NCI-H510A treated with DMSO at 0.1 percent for 48 hours (cell line): Measurements from ENCODE around the gene STIM1.
"Not testable (repeated sequence)": the region's sequence is repeated elsewhere in the genome, so short reads cannot be mapped to it uniquely, and the experiment has no call there.

Experiments
- DNase-seq: peaks from one replicate; lab custom pipeline; 2025; lab: John Stamatoyannopoulos, UW

STIM1 gene

DNA sequence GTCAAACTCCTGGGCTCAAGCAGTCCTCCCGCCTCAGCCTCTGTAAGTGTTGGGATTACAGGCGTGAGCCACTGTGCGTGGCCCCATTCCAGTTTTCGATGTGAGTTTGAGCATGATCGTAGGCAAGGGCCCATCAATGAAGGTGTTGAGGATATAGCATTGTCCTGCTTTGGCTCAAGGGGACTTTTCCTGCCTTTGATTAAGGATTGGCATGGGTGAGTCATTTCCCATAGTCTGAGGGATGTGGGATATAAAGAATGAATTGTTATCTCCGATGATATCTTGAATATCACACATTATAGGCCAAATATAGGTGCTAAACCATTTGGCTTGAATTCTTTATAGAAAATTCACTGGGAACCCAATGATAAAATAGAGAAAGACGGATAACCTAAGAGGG is 30.4 kb downstream of the STIM1 start:
- no peak for DNase-seq

DNA sequence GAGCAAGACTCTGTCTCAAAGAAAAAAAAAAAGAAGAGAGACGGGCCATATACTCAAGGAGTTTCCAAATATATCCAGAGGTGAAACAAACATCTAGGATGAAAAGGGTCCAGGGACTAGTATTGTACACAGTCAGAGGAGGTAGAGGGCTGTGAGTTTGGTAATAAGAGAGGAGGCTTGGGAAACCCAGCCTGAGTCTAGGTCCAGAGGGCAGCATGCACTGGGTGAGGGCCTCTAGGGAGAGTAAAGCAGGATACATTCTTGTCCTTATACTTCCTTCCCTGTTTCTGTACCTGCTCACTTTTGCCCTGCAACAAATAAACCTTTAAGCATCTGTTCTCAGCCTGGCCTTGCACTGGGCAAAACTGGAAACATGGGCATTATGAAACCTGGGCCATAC is 31.5 kb downstream of the STIM1 start:
- DNase-seq: no peak

DNA sequence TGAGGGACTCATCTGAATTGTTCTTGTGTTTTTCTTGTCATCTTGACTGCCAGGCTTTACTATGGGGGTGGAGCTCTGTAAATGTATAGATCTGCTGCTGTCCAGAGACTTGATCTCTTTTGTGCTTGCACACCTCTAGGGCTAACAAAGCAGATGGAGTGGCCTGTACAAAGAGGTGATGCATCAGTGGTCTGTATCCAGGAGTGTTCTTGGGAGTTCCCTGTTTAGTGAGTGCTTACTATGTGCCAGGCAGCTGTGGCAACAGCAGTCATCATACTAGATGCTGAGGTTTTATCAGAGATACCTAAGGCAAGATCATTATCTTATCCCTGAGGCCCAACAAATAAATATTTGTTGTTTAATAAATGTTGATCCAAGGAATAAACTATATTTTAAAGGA is 33.4 kb downstream of the STIM1 start:
- no peak for DNase-seq

DNA sequence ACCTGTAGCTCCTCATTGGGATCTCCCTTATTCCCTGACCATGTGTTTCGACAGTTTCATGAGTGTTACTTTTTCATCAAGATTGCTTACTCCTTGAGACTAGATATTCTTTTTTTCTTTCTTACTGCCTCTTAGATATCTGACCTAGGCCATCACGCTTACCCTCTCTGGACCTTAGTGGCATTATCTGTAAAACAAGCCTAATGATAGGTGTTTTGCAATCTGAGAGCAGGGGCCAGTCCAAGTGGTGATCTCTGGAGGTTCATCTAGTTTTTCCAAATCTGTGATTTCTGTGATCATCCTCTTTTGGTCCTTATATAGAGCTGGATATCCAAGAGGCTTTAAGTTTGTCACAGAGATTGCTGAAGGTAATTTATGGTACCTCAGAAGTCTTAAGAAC is 34.5 kb downstream of the STIM1 start:
- DNase-seq: no peak

DNA sequence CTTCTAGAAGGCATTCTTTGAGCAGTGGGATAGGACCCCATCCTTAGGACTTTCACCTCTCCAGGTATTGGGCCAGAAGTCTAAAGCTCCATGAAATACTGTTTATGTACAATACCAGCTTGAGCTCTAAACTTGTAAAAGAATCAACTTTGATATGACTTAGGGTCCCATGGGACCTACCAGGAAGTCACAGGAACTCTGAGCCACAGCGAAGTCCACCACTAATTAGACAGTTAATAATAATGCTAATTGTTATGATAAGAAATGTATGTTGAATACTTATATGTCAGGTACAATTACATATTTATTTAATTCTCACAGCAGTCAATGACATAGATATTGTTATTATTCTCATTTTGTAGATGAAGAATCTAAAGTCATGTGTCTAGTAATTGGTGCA is 35.3 kb downstream of the STIM1 start:
- no peak for DNase-seq

DNA sequence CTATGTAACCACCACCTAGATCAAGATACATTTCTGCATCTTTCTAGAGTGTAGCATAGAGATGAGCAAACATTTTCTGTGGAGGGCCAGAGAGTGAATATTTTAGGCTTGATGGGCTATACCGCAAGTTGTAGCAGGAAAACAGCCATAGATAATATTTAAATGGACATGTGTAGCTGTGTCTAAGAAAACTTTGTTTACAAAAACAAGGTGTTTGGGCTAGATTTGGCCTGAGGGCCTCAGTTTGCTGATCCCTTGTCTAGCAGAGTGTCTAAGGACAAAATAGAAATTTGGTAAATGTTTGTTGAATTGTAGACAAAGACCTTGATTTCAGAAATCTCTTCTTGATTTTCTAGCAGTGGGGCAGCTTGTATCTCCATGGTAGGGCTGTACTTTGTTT is 36.3 kb downstream of the STIM1 start:
- DNase-seq: no peak

DNA sequence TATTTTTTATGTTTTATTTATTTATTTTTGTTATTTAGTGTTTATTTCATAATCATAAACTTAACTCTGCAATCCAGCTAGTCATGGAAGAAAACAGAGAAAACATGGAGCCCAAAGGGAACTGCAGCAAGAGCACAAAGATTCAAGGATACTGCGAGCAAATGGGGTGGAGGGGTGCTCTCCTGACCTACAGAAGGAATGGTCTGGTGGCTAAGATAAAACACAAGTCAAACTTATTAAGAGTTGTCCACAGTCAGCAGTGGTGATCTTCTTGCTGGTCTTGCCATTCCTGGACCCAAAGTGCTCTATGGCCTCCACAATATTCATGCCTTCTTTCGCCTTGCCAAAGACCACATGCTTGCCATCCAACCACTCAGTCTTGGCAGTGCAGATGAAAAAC is 36.7 kb downstream of the STIM1 start:
- DNase-seq: no peak

DNA sequence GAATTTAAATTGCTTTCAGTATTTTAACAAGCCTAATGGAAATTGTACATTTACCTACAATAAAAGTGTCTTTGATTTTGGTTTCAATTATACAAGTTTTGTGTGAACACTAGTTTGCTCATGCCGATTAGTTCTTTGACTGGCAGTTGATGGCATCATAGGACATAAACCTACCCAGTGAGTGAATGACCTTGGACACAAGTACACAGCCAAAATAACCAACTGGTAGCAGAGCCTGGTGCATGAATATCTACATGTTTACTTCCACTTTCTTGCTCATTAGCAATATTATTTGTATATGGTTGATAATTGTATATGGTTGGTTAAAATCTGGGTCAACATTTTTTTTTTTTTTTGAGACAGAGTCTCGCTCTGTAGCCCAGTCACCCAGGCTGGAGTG is 37.8 kb downstream of the STIM1 start:
- no peak for DNase-seq

DNA sequence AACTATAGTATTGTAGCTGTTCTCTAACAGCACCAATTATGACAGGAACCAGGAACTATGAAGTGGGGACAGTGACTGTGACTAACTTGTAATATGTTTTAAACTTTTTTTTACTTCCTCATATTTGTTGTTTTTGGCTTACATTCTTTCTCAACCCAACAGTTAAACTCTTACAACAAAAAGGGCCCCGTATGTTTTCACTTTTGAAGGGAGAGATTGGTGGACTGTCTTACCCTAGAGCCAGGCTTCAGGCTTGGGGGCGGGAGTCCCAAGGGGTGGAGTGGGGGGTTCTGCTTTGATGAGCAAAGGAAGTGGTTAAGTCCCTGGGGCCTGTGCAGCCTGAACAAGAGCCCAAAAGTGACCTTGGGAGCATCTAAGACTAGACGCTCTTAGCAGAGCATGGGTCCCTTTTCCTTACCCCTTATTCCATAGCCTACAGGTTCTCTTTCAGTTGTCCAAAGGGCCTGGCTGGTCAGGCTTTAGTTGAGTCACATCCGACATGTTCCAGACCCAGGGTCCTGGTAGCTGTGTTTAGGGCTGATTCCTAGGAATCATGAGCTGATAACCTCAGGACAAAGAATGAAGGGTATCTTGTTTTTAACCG is 38.8 kb downstream of the STIM1 start:
- no peak for DNase-seq

DNA sequence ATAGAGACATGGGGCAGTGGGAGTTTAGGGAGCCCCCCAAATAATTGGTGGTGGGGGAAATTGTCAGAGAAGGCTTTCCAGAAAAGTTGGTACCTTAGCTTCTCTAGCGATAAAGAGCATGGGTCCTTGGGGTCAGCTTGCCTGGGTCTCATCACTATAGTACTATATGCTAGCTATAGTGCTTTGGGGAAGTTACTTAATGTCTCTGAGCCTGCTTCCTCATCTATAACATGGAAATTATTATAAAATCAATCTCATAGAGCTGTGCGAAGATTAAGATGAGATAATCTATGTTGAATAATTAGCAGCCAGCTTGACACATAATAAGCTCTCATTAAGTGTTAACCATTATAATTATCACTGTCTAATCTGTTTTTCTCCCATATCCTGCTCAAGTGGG is 41.2 kb downstream of the STIM1 start:
- no peak for DNase-seq

DNA sequence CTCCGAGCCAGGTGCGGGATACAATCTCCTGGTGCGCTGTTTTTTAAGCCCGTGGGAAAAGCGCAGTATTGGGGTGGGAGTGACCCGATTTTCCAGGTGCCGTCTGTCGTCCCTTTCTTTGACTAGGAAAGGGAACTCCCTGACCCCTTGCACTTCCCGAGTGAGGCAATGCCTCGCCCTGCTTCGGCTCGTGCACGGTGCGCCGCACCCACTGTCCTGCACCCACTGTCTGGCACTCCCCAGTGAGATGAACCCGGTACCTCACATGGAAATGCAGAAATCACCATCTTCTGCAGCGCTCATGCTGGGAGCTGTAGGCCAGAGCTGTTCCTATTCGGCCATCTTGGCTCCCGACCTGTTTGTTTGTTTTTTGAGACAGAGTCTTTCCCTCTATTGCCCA is 44.8 kb downstream of the STIM1 start:
- DNase-seq: not testable (repeated sequence)

DNA sequence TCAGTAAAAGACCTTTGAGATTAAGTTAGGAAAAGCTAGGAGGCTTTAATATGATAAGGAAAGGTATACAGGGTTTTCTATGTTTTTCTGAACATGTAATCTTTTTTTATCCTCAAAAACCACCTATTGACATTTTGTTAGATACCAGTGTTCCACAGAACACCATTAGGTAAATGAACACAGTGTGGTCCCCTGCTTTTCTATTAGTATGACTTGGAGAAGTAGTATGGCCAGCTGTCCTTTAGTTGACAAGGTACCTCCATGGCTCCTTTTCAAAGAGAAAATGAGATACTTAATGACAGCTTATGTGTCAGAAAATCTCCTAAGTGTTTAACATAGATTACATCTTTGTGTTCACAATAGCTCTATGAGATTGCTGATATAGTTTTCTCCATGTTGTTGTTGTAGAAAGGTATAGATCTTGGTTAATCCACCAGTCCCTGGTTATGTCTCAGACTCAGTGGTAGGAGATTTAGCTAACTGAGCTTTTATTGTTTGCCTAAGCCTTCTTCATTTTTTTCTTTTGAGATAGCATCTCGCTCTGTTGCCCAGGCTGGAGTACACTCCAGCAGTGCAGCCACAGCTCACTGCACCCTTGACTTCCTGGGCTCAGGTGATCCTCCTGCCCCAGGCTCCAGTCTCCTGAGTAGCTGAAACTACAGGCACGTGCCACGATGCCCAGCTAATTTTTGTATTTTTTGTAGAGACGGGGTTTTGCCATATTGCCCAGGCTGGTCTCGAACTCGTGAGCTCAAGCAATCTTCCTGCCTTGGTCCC is 46.0 kb downstream of the STIM1 start:
- no peak for DNase-seq

DNA sequence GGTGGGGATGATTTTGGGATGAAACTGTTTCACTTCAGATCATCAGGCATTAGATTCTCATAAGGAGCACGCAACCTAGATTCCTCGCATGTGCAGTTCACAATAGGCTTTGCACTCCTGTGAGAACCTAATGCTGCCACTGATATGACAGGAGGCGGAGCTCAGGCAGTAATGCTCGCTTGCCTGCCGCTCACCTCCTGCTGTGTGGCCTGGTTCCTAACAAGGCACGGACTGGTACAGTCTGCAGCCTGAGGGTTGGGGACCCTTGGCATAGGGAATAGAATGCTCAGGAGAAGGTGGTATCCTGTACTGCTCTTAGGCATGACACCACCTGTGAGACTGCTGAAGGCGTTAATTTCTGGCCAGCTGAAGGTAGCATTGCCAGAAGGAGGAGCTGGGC is 47.0 kb downstream of the STIM1 start:
- DNase-seq: no peak

DNA sequence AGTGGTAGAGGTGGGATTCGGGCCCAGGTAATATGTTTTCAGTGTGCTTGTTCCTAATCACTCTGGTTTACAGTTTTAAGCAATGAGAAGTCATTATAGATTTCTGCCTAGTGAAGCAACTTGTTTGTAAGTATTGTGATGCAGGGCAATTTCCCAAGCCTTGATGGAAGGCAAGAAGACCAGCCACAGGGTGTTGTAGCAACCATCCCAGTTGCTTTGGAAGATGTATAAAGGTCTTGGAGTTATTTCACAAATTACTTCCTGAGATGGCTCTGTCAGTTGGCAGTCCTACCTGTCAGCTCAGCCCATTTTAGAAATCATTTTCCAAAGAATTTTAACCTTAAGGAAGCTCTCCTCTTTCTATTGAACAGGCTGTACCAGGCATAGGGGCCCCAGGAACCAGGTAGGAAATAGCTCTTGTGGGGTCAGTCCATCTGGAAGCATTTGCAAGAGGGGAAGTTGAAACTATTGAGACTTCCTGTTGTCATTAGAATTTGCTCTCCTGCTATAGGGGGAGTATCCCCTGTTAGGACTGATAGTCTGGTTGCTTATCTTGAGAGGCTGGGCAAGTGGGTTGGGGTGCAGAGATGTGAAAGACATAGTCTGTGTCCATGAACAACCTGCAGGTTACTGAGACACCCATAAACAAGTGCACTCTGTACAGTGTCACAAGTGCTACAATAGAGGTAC is 47.9 kb downstream of the STIM1 start:
- DNase-seq: no peak

DNA sequence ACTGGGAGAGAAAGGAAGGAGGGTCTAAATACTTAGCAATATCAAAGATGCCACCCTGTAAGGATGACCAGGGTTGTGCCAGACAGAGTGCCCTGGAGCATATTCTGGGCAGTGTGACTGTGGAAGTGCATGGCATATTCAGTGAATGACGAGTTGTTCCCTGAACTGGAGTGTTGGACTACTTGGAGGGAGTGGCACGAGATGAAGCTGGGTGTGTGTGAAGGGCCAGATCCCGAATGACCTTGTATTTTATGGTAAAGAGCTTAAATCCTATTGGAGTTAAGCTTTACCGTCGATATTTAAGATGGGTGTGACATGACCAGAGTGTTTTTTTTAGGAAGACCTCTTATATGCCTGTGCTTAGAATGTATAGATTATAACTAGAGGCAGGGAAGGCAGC is 48.8 kb downstream of the STIM1 start:
- no peak for DNase-seq

DNA sequence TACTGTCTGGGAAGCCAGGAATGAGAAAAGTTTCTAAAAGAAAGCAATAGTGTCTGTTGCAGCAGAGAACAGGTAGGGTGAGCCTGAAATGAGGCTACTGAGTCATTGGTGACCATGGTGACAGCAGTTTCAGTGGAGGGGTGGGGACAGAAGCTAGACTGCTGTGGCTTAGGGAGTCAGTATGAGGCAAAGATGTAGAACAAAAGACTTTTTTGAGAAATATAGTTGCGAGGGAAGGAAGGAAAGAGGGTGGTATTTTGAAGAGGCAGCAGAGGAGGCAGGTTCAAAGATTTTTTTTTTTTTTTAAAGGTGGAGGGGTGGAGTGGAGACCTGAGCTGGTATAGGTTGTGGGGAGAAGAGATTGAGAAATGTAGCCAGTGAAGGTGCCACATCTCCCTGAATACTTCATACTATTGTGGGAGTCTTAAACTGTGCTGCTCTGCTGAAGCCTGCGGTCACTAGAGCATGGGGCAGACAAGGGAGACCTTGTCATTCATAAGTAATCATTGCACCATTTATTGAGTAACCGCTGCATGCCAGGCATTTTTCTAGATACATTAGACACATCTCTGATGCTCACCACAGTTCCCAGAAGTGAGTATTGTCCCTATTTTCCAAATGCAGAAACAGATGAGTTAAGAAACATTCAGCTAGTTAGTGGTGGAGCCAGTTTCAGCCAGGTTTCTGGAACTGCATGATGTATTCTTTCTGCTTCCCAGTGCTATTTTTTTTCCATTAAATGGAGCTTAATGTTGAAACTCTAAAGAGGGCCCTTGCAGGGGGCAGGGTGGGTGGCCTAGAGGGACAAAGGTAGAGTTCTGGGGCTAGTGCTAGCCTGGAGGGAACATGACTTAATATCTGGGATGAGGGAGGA is 49.9 kb downstream of the STIM1 start:
- no peak for DNase-seq

DNA sequence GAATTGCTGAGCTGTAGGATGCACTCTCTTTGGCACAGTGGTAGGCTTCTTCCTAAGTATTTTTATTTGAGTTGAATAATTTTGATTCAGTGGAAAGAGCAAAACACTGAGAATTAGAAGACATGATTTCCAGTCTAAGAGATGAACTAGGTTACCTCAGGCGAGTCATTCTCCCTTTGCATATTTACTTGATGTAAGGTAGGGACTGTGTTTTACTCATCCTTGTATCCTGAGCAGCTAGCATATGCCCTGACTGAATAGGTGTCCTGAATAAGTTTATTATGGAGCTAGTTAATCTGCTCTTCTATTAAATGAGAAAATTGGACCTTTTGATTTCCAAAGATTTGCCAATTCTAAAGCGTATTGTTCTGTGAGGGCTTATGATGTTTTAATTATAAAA is 50.7 kb downstream of the STIM1 start:
- no peak for DNase-seq

DNA sequence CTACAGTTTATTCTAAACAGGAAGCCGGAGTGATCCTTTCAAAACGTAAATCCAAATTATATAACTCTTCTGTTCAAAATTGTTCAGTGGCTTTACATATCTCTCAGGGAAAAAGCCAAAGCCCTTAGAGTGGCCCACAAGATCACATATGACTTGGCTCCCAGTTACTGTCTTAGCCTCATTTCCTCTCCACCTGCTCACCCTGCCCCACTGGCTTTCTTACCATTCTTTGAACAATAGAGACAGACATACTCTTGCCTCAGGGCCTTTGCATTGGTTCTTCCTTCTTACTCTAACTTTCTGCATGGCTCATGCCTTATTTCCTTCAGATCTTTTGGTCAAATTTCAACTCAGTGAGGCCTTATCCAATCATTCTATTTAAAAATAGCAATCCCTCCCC is 52.1 kb downstream of the STIM1 start:
- DNase-seq: no peak

DNA sequence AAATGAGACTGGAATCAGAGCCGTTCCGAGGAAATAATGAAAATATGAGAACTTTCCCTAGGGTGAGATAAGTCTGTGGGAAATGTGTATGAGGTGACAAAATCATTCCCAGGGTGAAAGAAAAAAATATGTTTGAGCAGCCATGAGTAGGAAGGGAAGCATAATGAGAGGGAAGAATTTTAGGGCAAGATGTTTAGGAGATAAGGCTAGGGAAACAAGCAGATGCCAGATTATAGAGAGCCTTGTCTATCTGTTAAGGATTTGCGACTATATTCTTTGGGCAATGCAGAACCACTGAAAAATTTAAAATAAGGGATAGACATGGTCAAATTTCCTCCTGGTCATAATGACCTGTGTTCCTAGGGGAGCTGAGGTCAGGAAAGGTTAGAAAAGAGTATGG is 54.4 kb downstream of the STIM1 start:
- no peak for DNase-seq

DNA sequence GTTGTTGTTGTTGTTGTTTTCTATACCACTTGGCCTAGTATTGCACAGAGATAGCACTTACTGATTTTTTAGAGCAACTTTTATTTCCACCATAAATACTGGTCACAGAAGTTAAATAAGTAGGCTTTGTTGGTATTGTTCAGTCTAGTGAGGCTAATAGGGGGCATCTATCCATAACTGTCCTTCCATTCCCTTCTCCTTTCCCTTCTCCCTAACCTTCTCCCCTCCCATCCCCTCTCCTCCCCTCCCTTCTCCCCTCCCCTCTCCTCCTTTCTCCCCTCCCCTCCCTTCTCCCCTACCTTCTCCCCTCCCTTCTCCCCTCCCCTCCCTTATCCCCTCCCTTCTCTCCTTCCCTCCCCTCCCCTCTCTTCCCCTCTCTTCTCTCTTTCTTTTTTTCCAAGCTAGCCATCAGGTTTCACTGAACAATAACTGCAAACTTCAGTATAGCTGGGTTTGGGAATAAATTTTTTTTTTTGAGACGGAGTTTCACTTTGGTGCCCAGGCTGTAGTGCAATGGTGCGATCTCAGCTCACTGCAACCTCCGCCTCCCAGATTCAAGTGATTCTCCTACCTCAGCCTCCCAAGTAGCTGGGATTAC is 56.5 kb downstream of the STIM1 start:
- no peak for DNase-seq

DNA sequence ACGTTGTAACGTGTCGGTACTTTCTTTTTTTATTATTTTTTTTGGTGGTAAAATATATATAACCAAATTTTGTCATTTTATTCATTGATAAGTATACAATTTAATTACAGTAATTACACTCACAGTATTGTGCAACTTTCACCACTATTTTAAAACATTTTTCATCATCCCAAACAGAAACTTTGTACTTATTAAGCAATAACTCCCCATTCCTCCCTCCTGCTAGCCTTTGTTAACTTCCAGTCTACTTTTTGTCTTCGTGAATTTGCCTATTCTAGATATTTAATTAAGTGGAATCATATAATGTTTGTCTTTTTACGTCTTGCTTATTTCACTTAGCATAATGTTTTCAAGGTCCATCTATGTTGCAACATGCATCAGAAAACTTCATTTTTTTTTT is 58.5 kb downstream of the STIM1 start:
- no peak for DNase-seq

DNA sequence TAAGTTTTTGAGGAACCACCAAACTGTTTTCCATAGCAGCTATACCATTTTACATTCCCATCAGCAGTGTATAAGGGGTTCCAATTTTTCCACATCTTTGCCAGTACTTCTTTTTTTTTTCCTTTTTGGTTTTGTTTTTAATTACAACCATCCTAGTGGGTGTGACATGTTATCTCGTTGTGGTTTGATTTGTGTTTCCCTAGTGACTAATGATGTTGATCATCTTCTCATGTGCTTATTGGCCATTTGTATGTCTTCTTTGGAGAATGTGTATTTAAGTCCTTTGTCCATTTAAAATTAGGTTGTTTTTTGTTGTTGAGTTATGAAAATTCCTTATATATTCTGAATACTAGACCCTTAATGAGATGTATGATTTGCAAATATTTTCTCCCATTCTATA is 59.3 kb downstream of the STIM1 start:
- DNase-seq: no peak
